Dedifferentiated amniotic fluid mesenchymal stem cell (primary cell): Measurements from ENCODE around the gene ELF3.
"Not testable (repeated sequence)": the region's sequence is repeated elsewhere in the genome, so short reads cannot be mapped to it uniquely, and the experiment has no call there.

Experiments used
- DNase-seq: peaks from one replicate; pipeline ENCODE4 v3.0.0-alpha.2; 2016; ENCODE audit errors: extremely low spot score

Gene ELF3

GRCh38 chr1:202007805-202008489, 2.4 kb upstream of the ELF3 start:
- peak; percentile 18 for DNase-seq

- peak; percentile 76 for DNase-seq
Measured at GRCh38 chr1:202009326-202010179, 834 bp upstream of the ELF3 start.

- DNase-seq: no peak
Measured at GRCh38 chr1:202011994-202012393, 1.6 kb downstream of the ELF3 start.

GRCh38 chr1:202012544-202013478, 2.4 kb downstream of the ELF3 start:
- no peak for DNase-seq

GRCh38 chr1:202013603-202014002, 3.2 kb downstream of the ELF3 start:
- DNase-seq: no peak

GRCh38 chr1:202014060-202014459, 3.7 kb downstream of the ELF3 start:
- DNase-seq: no peak

- no peak for DNase-seq
Measured at GRCh38 chr1:202014915-202015661, 4.7 kb downstream of the ELF3 start.

- DNase-seq: no peak
Measured at GRCh38 chr1:202015662-202015937, 5.2 kb downstream of the ELF3 start.

- peak; percentile 64 for DNase-seq
Measured at GRCh38 chr1:202016022-202016810, 5.8 kb downstream of the ELF3 start.

GRCh38 chr1:202016811-202017748, 6.7 kb downstream of the ELF3 start:
- no peak for DNase-seq

- no peak for DNase-seq
Measured at GRCh38 chr1:202017749-202018467, 7.5 kb downstream of the ELF3 start.

GRCh38 chr1:202018468-202019234, 8.3 kb downstream of the ELF3 start:
- DNase-seq: no peak

- DNase-seq: not testable (repeated sequence)
Measured at GRCh38 chr1:202019235-202019558, 8.8 kb downstream of the ELF3 start.

- no peak for DNase-seq
Measured at GRCh38 chr1:202023001-202023433, 12.6 kb downstream of the ELF3 start.

- DNase-seq: peak; percentile 84
Measured at GRCh38 chr1:202029171-202029665, 18.8 kb downstream of the ELF3 start.

- DNase-seq: no peak
Measured at GRCh38 chr1:202029727-202030126, 19.3 kb downstream of the ELF3 start.

GRCh38 chr1:202031796-202032195, 21.4 kb downstream of the ELF3 start:
- no peak for DNase-seq

- DNase-seq: no peak
Measured at GRCh38 chr1:202034149-202034682, 23.8 kb downstream of the ELF3 start.
